ENCODE results near the gene BRD9.
"Not testable (repeated sequence)": the region's sequence is repeated elsewhere in the genome, so short reads cannot be mapped to it uniquely, and the experiment has no call there.

GRCh38 chr5:847212-847611, 45.4 kb downstream of the BRD9 start:
- TF ChIP-seq CTCF (IDR thresholded peaks at IDR 0.05; ENCODE audit: low read depth, low read length, poor library complexity, severe bottlenecking); EZH2phosphoT487 (IDR thresholded peaks at IDR 0.05; ENCODE audit: borderline replicate concordance, low read length): not testable (repeated sequence)
